Measurements from ENCODE around the gene TGFB1. TPM values are rescaled to one million over a fixed set of nuclear protein-coding genes. Genes with fewer than 3 reads are reported as not detected.

Gene TGFB1
- total and polyA plus RNA-seq, 2 of the 13 experiments (the other 11 are each of a cell fraction or from before 2014, with no cell fraction given): 4.1 to 5.4 TPM

GRCh38 chr19:41352609-41353465 lies 885 bp downstream of the TGFB1 start (continued):
- TF ChIP-seq ZNF512 (CRISPR knock-in tag; IDR thresholded peaks at IDR 0.05): 0 out of 2 replicates have a peak, but pooled peaks have one; percentile 32
- 0 out of 2 replicates have a peak, but pooled peaks have one; percentile 55 for TF ChIP-seq ZNF580 (CRISPR knock-in tag; IDR thresholded peaks at IDR 0.05; ENCODE audit: borderline replicate concordance, low read depth)
- TF ChIP-seq ZNF878 (CRISPR knock-in tag; IDR thresholded peaks at IDR 0.05): 0 out of 2 replicates have a peak, but pooled peaks have one; percentile 47
- peak; percentile 16; the same call in 1 of the 2 replicates for TF ChIP-seq TFDP1 (CRISPR knock-in tag; IDR thresholded peaks at IDR 0.05; ENCODE audit: borderline replicate concordance)
- TF ChIP-seq E2F1 (CRISPR knock-in tag; IDR thresholded peaks at IDR 0.05): 0 out of 2 replicates have a peak, but pooled peaks have one; percentile 48
- no peak for TF ChIP-seq ZNF318 (CRISPR knock-in tag; IDR thresholded peaks at IDR 0.05)
- TF ChIP-seq ZNF687 (CRISPR knock-in tag; IDR thresholded peaks at IDR 0.05): peak; percentile 88

All from HepG2 (cell line).